Smooth muscle cell (in vitro differentiated cells): ENCODE measurements around the gene ZNF568. TPM values are rescaled to one million over a fixed set of nuclear protein-coding genes. Genes with fewer than 3 reads are reported as not detected.

Experiments used
- DNase-seq: peaks from one replicate; lab custom pipeline; 2025; ENCODE audit not compliant: unreplicated experiment; lab: John Stamatoyannopoulos, UW
- H2AFZ ChIP-seq: fragments of 200-600 bp; sonication (generic); 2 replicates; pipeline ENCODE4 v1.6.0; 2016; ENCODE audit warnings: antibody characterized with exemption, low read depth, mild to moderate bottlenecking
- H3F3A ChIP-seq: fragments of 200-600 bp; sonication (generic); 2 replicates; pipeline ENCODE4 v1.6.0; 2017; ENCODE audit warnings: antibody characterized with exemption, low read depth
- H3K27ac ChIP-seq: fragments of 200-600 bp; sonication (generic); 2 replicates; pipeline ENCODE4 v1.5.1; 2016; ENCODE audit warnings: low read depth, mild to moderate bottlenecking
- H3K27me3 ChIP-seq: fragments of 200-600 bp; sonication (generic); 2 replicates; pipeline ENCODE4 v1.6.1; 2016; ENCODE audit warnings: low read depth, mild to moderate bottlenecking
- H3K36me3 ChIP-seq: fragments of 200-600 bp; sonication (generic); 2 replicates; pipeline ENCODE4 v1.5.1; 2016; ENCODE audit warnings: low read depth
- H3K4me1 ChIP-seq: fragments of 200-600 bp; sonication (generic); 2 replicates; pipeline ENCODE4 v1.5.1; 2016; ENCODE audit warnings: low read depth
- H3K4me2 ChIP-seq: fragments of 200-600 bp; sonication (generic); 2 replicates; pipeline ENCODE4 v1.6.0; 2016; ENCODE audit warnings: mild to moderate bottlenecking
- H3K4me3 ChIP-seq: fragments of 200-600 bp; sonication (generic); 2 replicates; pipeline ENCODE4 v1.5.1; 2016; ENCODE audit warnings: mild to moderate bottlenecking
- H3K79me2 ChIP-seq: fragments of 200-600 bp; sonication (generic); 2 replicates; pipeline ENCODE4 v1.6.0; 2016; ENCODE audit warnings: low read depth, mild to moderate bottlenecking
- H3K9ac ChIP-seq: fragments of 200-600 bp; sonication (generic); 2 replicates; pipeline ENCODE4 v1.6.0; 2016; ENCODE audit warnings: low read depth
- H3K9me3 ChIP-seq: fragments of 200-600 bp; sonication (generic); replicated peaks from 2 replicates; pipeline ENCODE4 v1.5.1; 2016; ENCODE audit warnings: low read depth
- H4K20me1 ChIP-seq: fragments of 200-600 bp; sonication (generic); 2 replicates; pipeline ENCODE4 v1.6.0; 2016; ENCODE audit warnings: low read depth
- CTCF ChIP-seq: fragments of 200-600 bp; sonication (generic); IDR thresholded peaks from 2 replicates; pipeline ENCODE4 v1.5.1; 2017; ENCODE audit warnings: borderline replicate concordance, mild to moderate bottlenecking, antibody characterized with exemption; ENCODE audit not compliant: insufficient read depth, poor library complexity, severe bottlenecking
- WGBS: methylation state at CpG from one replicate; pipeline ENCODE4 v1.1.7; 2016; ENCODE audit warnings: low lambda C conversion rate; 5-methylcytosine and 5-hydroxymethylcytosine counted together
- polyA plus RNA-seq: library from polyadenylated mRNA; unstranded; fragments of >200 nt; fragmentation: Nextera tagmentation; extraction: Ambion mirVana; gene quantifications from 2 replicates; pipeline ENCODE4 v1.2.1, GENCODE V29; 2016
- total RNA-seq: library from RNA; depleted of rRNA; stranded (reverse); fragments of >200 nt; gene quantifications from 2 replicates; pipeline ENCODE4 v1.2.3, GENCODE V29; 2014

ZNF568 gene
- total and polyA plus RNA-seq, 2 experiments from 2014 or later, result 4.3 to 5.8 TPM

DNA sequence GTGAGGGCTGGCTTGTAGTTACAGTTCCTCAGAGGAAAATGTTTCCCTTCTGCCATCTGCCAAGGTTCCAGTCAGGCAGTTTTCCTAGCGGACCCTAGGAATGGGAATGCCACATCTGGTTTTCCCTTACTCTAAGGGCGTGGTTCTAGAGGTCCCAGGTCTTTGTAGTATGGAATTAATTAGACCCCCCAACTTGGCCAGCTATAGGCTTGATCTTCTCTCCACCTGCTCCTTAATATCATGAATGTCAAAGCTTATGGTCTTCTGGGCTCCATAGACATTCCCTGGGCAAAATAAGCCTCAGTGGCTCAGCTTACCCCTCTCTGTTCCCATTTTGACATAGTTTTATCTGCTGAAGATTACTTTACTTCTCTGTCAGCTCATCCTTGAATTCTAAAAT, 70.0 kb downstream of the ZNF568 start:
- DNase-seq, result no peak
- no peaks in the 10 kb centered on the region for H3K36me3 ChIP-seq
- no peak overlapping the region for H3K4me3 ChIP-seq
- H3K9me3 ChIP-seq, result peaks cover 22% of the 10 kb centered on the region
- H3K27me3 ChIP-seq, result no peaks in the 10 kb centered on the region
- WGBS, result 80% methylated on average over 2 of the region's 2 CpGs
- H3K79me2 ChIP-seq, result no peaks in the 10 kb centered on the region
- no peak overlapping the region for H3K4me2 ChIP-seq
- H3K9ac ChIP-seq, result no peak overlapping the region
- H3F3A ChIP-seq, result no peaks in the 10 kb centered on the region
- no peak overlapping the region for H2AFZ ChIP-seq
- H3K27ac ChIP-seq, result no peak overlapping the region
- H4K20me1 ChIP-seq, result no peaks in the 10 kb centered on the region
- no peak for TF ChIP-seq CTCF
- no peaks in the 10 kb centered on the region for H3K4me1 ChIP-seq

- H4K20me1 ChIP-seq, result no peaks in the 10 kb centered on the region
- H3K9ac ChIP-seq, result no peak overlapping the region
- DNase-seq, result no peak
- H2AFZ ChIP-seq, result no peak overlapping the region
- WGBS, result 81% methylated on average over 7 of the region's 7 CpGs
- H3K27me3 ChIP-seq, result no peaks in the 10 kb centered on the region
- no peak for TF ChIP-seq CTCF
- H3K4me2 ChIP-seq, result no peak overlapping the region
- H3K27ac ChIP-seq, result no peak overlapping the region
- H3F3A ChIP-seq, result no peaks in the 10 kb centered on the region
- no peaks in the 10 kb centered on the region for H3K36me3 ChIP-seq
- H3K4me1 ChIP-seq, result no peaks in the 10 kb centered on the region
- no peaks in the 10 kb centered on the region for H3K79me2 ChIP-seq
- H3K9me3 ChIP-seq, result peaks cover 25% of the 10 kb centered on the region
- H3K4me3 ChIP-seq, result no peak overlapping the region
Observed at GRCh38 chr19:36986601-36987000, 70.5 kb downstream of the ZNF568 start.

DNA sequence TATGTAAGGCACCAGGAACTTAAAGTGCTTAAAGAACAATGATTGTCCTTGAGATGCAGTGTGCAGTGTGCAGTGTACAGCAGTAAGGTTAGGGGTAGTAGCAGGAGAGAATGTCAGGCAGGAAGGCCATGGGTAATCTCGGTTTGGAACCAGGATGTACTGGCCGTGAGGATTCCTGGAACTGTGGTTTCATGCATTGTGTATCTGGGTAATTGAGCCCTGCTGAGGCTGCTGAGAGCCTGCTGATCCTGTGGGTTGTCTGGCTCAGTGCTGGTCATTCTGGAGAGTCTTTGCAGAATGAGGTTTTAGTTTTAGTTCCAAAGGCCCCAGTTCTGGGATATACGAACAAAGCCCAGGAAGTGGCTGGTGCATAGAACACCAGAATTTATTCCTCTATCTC, 71.0 kb downstream of the ZNF568 start:
- H3K9ac ChIP-seq, result no peak overlapping the region
- no peak overlapping the region for H3K4me2 ChIP-seq
- no peak overlapping the region for H3K27ac ChIP-seq
- no peaks in the 10 kb centered on the region for H3K4me1 ChIP-seq
- no peak overlapping the region for H3K4me3 ChIP-seq
- no peak for TF ChIP-seq CTCF
- DNase-seq, result no peak
- H3K27me3 ChIP-seq, result no peaks in the 10 kb centered on the region
- H3K9me3 ChIP-seq, result peaks cover 24% of the 10 kb centered on the region
- H3K79me2 ChIP-seq, result no peaks in the 10 kb centered on the region
- H2AFZ ChIP-seq, result no peak overlapping the region
- no peaks in the 10 kb centered on the region for H4K20me1 ChIP-seq
- WGBS, result 83% methylated on average over 3 of the region's 3 CpGs
- H3F3A ChIP-seq, result no peaks in the 10 kb centered on the region
- H3K36me3 ChIP-seq, result no peaks in the 10 kb centered on the region

GRCh38 chr19:36997152-36997842, 81.2 kb downstream of the ZNF568 start:
- H3K27ac ChIP-seq, result no peak overlapping the region
- no peak for TF ChIP-seq CTCF
- no peaks in the 10 kb centered on the region for H3K79me2 ChIP-seq
- H3F3A ChIP-seq, result no peaks in the 10 kb centered on the region
- DNase-seq, result no peak
- H2AFZ ChIP-seq, result no peak overlapping the region
- H3K36me3 ChIP-seq, result peaks cover 11% of the 10 kb centered on the region
- H3K9ac ChIP-seq, result no peak overlapping the region
- H3K4me1 ChIP-seq, result no peaks in the 10 kb centered on the region
- H3K4me3 ChIP-seq, result no peak overlapping the region
- 79% methylated on average over 8 of the region's 8 CpGs for WGBS
- H4K20me1 ChIP-seq, result no peaks in the 10 kb centered on the region
- H3K9me3 ChIP-seq, result peaks cover 24% of the 10 kb centered on the region
- H3K27me3 ChIP-seq, result no peaks in the 10 kb centered on the region
- H3K4me2 ChIP-seq, result no peak overlapping the region
